GM11168 (cell line): ENCODE data around the gene TPP2.

ENCODE experiments used
- in situ Hi-C: fragments of 300-500 bp; cut with MboI; formaldehyde crosslinking; loops from one replicate; pipeline ENCODE4 v1.12.0; 2022; ENCODE audit warnings: low sequenced_read_pairs; ENCODE audit not compliant: unreplicated experiment

TPP2 gene

DNA sequence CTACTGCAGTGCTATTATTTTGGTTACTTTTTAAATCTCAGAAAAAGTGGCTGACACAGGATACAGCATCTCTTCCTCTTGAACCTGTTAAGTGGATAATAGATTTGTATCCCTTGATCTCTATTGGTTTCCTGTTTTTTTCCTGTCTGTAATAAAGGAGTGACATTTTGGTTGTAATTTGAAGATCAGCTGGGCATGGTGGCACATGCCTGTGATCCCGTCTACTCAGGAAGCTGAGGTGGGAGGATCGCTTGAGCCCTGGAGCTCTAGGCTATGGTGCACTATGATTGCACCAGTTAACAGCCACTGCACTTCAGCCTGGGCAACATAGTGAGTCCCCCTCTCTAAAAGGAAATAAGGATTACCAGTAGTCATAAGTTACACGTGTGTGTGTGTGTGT lies 51.3 kb downstream of the TPP2 start:
- in situ Hi-C loops, result no loop called here

DNA sequence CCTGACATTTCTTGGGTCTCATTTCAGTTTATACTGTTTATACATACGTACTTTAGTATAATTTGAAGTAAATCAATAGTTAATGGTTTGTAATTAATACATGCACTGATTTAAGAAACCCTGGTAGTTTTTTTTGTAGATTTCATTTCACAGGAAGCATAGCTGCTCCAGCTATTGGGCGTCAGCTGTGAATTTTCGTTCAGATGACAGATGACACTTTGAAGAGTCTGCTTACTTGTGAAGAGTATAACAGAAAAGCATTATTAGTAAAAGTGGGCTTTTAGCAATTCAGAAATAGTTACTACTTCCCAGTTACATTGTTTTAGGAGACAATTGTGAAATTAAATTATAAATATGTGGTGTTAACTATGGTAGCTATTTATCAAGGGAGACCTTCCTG lies 53.7 kb downstream of the TPP2 start:
- in situ Hi-C loops, result no loop called here

DNA sequence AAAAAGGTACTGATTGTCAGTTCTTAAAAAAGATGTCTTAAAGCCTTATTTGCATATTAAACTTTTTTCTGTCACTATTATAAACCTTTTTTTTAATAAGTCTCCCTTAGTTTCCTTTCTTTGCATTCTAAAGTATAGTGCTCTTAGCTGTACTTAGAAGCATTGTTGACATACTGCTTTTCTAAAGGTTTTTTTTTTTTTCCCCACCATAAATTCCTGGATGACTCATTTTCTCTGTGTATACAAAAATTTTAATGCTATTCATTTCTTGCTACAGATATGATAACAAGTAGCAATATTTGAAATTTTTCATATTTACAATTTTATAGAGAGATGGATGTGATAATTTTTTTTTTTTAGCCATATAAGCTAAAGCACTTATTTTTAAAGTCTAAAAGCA lies 54.6 kb downstream of the TPP2 start:
- in situ Hi-C loops, result no loop called here

DNA sequence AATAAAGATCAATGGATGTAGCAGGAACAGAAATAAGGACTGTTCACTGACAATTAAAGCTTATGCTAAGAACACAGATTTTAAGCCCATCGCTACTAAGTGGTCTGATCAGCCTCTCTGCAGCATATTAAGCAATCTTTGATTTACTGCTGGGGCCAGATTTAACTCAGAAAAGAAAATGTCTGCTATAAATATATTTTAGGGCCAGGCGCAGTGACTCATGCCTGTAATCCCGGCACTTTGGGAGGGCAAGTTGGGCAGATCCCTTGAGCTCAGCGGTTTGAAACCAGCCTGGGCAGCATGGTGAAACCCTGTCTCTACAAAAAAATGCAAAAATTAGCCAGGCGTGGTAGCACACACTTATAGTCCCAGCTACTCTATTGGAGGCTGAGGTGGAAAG lies 55.1 kb downstream of the TPP2 start:
- in situ Hi-C loops, result no loop called here

DNA sequence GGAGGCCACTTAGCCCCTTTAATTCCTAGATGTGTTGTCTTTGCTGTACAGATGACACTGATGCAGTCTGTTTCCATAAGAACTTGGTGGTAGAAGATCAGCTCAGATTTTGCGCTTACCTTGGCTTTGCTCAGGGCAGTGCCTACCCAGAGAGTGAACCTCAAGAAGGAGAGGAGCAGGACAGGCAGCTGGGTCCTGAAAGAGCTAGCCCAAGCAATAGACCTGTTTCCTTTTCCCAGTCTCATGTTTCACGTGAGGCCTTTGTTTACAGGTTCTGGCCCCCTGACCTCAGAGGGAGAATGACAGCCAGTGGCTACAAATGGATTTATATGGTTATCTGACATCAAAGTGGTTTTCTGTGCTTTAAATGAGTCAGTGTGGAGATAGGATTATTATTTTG lies 58.0 kb downstream of the TPP2 start:
- in situ Hi-C loops, result no loop called here

DNA sequence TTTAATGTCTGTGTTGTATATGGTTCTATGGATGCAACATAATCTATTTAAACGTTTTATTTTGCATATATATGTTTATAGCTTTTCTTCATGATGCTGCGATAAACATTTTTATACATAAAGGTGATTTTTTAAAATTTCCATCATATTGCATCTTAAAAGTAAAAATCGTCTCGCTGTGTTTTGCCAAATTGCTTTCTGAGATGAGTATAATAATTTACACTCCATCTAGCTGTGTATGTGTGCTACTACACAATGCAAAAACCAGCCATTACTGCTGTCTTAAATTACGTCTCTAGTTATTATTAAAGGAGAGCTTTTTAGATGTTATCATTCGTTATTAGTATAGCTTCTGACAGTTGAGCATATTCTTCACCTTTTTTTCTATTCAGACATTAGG lies 60.8 kb downstream of the TPP2 start:
- in situ Hi-C loops, result no loop called here

DNA sequence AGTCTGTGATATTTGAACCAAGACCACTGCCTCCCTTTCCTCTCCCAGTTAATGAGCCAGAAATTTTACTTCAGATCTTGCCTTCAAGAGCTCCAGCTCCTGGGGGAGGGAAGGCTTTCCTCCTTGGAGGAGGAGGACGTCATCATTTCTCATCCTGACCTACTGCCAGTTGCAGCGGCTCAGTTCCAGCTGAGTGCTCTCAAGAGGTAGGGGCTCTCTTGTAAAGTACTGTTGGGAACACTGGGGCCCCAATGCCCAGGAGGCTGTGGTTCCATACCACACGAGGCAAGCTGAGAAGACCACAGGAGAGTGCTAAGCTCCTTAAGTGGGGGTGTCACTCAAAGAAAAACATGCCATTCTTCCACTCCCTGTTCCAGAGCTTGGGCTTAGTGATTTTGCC lies 61.9 kb downstream of the TPP2 start:
- in situ Hi-C loops, result no loop called here

DNA sequence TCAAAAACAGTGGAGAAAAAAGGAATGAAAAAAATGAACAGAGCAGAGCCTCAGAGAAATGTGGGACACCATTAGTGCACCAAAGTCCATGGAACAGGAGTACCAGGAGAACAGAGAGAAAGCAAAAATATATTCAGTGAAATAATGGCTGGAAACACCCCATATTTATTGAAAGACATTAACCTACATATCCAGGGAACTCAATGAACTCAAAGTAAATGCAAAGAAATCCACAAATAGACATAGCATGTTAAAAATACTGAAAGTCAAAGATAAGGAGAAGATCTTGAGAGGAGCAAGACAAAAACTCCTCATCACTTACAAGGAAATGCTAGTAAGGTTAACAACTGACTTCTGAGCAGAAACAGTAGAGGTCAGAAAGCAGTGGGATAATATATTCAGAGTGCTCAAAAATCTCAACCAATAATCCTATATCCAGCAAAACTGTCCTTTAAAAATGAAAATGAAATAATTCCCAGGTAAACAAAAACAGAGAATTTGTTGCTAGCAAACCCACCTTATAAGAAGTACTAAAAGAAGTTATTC lies 62.5 kb downstream of the TPP2 start:
- in situ Hi-C loops, result no loop called here

DNA sequence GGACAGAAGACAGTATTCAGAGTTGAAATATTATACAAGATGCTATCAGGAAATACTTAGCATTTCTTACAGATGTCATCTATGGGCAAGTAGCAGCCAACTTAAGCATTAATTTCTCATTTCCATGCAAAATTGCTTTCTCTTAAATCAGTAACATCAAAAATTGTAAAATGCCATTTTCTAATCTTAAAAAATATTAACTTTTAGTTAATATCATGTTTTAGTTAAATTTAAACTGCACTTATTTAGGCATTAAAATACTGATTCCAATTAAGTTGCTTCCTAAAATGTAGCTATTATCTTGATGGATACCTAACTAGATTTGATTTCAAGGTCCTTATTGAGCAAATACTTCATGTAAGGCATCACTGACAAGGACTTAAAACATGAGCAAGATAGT lies 70.2 kb downstream of the TPP2 start:
- in situ Hi-C loops, result no loop called here

DNA sequence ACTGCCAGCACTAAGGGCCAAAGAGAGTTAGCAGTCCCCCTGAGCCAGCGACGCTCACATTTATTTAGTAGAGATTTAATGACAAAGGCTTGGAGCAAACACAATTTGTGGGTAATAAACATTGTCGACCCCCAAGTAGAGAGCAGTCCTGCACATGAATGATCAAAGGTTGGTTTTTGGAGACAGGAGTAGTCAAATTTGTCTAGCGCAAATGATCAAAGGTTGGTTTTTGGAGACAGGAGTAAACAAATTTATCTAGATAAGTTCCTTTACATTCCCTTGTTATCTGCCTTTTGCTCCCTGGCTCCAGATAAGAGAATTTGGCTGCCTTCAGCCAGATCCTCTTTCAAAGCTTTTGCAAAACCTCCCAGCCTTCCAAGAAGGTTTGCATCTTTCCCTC lies 71.1 kb downstream of the TPP2 start:
- in situ Hi-C loops, result no loop called here

DNA sequence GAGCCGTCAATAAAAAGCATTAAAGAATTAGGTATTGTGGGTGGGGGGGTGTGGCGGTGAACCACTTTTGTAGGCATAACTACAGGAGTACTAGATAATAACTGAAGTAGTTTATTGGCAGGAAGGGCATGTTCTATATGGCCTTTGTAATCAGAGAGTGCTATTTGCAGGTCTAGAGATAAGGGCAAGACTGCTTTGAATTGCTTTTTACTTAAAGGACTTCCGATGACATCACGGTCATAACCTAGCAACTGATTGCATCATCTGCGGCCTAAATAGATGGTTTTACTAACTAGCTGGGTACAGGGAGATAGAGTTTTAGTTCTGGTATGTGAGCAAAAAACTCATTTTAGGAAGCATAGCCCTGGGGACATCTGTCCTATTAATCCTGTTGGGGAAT lies 73.3 kb downstream of the TPP2 start:
- in situ Hi-C loops, result no loop called here

DNA sequence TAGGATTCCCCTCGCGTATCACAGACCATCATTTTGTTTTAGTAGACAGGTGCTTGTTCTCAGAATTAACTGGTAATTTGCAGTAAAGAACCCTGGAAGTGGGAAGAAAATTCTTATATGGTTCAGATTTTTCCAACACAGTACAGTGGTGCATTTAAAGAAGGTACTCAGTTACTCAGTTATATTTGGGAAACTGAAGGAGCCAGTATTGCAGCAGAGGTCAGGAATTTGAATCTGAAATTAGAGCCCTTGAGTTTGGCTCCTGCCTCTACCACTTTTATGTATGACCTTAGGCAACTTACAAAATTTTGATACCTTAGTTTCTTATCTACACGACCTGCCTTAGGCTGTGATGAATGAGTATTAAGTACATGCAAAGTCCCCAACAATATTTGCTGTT lies 78.3 kb downstream of the TPP2 start:
- in situ Hi-C loops, result no loop called here

DNA sequence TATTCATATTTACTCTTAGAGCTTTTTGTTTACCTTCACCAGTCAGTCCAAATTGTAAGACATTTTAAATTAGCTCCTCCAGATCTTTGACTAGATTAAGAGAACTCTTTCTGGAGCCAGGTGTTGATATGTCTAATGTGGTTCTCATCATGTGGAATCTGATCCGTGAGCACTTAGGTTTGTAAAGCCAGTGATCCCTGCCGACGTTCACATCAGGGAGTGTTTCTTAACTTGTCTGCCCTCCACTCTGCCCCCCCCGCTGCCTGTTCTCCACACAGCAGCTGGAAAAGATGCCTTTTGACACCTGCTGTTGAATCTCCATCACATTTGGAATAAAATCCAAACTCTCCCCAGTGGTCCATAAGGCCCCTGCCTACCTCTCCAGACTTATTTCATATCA lies 80.3 kb downstream of the TPP2 start:
- in situ Hi-C loops, result no loop called here

DNA sequence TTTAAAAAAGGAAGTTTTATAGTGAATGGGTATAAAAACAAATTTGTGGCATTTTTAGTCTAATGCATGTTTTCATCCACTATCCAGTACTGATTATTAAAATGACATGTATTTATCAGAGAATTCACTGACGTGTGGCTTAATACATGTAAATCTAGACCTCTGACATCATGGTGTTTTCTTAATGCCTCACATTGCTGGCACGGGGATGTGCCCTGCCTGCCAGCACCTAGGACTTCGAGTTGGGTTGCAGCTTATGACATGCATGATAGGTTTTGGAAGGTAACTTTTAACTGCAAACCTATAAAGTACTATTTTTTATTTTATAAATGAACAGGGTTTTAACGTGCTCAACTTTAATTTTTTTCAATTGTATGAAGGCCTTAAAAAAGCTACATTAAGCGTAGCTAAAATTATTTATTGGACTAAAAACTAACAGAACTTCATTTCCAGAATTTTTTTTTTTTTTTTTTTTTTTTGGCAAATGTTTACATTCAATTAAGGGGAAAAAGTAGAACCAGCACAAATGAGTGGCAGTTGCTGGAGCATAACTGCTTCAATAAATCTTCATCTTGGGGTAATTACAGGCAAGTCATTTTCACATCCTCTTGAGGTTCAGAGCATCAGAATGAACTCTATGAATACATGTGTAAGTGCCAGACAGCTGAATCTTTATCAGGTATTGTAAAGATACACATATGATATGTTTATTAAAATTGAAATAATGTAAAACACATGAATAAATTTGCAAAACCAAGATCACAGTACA lies 81.7 kb downstream of the TPP2 start:
- in situ Hi-C loops, result no loop called here

DNA sequence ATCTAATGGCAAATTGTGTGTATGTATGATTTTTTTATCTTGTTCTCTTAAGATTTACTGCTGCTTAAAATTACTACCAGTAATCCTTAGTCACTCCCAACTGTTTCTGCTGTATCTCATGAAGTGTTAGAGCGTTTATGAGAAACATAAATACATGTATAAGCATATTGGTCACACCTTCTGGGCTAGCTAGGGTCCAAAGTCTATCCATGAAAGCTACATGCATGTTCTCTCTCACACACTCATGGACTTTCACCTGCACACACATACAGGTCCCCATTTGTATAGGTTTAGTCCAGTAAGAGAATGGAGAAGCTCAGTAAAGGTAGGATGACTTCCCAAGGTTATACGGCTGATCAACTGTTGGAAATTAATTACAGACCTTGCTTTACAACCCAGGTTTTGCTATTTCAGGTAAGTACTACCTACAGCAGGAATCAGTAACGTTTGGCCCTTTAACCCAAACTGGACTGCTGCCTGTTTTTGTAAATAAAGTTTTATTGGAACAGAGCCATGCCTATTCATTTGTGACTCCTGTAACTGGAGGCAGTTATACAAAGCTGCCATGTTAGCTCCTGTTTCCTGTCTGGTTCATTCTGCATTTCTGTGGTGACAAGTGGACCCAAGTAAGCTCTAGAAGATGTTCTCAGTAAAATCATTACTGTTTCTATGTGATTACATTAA lies 82.8 kb downstream of the TPP2 start:
- in situ Hi-C loops, result no loop called here

DNA sequence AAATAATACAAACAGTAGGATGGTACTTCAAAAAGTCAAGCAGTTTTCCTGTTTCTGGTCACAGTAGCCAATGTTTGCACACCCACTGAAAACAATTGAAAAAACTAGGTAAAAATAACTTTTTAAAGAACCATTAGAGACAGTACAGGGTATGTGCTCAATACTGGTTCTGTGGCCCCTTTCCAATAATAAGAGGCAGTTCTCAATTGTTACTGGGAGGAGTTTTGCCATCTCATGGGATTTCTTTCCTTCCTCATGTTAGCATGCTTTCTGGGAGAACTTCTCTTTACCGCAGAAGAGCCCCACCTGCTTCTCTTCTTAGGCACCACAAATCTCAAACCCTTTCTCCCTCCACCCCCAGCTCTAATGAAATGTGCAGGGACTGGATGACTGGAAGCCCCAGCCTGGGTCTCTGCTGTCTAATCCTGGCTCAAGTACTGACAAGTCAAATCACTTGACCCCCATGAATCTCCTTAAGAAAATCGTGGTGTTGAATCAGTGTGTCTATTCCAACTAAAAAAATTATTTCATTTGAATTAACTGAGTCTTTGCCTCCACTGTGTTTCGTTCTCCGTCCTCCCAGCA lies 83.4 kb downstream of the TPP2 start:
- in situ Hi-C loops, result no loop called here

DNA sequence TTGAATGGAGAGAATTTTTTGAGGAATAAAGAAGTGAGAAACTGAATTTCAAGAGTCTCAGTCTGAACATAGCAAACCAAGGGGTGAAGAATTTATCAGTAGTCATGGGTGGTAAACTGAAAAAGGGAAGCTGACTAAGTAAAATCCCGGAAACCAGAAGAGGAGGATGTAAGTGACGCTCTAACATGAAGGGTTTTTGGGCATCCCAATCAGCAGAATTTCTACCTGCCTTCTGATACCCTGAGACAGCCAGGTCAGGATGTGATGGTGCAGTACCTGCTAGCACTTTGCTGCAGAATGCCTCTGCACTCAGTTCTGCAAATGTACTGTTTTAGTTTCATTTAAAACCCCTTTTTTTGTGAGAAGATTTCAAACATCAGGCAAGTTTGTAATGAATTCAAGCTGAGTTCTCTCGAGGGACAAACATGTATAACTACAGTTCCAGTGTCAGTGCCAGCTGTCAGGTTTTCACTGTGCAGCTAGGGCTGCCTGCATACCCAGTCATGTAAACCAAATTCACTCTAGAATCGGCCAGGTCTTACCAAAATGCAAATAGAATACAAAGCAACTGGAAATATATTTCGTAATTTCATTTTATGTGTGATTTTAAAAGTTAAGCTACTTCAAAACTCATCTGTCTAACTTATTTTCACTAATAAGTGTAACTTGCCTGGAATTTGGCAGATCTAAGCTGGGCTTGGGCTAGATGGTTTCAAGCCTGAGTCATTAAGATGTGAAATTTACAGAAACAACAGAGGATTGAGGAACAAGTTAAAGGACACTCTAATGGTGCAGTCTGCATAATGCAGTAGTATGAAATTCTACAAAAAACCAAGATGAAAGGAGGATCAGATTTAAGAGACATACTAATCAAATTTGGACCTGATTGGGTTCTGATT lies 84.3 kb downstream of the TPP2 start:
- in situ Hi-C loops, result no loop called here

DNA sequence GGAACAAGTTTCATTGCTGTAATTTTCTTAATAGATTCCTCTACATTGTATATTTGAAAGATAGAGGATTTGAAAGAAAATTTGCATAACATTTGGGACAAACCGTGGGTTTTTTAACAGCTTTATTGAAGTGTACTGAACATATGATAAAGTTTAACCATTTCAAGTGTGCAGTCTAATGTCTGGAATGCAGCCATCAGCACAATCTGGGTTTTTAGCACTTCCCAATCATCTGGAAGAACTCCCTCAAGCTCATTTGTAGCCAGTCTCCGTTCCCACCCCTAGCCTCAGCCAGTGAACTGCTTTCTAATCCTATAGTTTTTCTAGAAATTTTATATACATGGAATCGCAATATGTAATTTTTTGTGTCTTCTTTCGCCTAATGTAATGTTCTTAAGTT lies 85.4 kb downstream of the TPP2 start:
- in situ Hi-C loops, result no loop called here

DNA sequence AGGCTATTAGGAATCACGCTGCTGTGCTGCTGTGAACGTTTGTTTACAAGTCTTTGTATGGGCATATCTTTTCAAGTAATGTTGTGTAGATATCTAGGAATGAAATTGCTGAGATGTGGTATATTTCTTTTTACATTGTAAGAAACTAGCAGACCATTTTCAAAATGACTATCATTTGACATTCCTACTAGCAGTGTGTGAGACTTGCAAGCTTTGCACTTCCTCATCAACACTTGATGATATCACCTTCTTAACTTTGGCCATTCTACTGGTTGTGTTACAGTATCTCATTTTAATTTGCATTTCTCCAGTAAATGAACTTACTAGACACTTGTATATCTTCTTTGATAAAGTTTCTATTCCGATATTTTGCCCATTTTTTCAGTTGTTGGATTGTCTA lies 85.9 kb downstream of the TPP2 start:
- in situ Hi-C loops, result no loop called here

DNA sequence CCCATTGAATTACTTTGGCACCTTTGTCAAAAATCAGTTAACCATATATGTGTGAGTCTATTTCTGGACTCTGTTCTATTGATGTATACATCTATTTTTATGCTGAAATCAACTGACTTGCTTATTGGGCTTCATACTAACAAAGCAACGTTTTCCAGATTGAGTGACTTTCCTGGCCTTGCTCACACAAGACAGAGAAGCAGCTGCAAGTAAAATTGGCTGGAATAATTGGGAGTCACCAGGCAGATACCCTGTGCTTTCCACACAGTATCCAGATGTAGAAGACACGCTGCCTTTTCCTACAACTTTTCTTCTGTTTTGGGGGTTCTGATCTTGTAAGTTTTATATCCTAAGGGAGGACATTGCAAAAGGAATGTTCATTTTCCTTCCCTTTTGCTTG lies 86.9 kb downstream of the TPP2 start:
- in situ Hi-C loops, result no loop called here

DNA sequence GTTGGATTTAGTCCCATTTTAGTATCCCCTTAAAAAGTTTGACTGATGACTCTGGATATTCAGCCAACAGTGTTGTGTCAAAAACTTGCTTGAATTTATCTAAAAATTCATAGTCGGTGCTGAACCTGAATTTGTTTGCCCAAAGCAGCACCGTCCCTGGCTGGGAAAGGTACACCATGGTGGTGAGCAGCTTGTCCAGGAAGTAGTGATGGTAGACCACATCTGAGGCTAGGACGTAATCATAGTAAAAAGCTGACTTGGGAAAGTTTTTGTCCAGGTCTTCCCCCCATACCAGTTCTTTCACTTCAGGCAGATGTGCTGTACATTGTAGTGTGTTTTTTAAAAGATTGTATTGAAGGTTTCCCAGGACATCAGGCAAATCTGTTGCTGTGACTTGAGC lies 89.2 kb downstream of the TPP2 start:
- in situ Hi-C loops, result no loop called here
